Kidney epithelial cell (primary cell): ENCODE measurements around the gene SORBS1. TPM values are rescaled to one million over a fixed set of nuclear protein-coding genes. Genes with fewer than 3 reads are reported as not detected.

Experiments
- DNase-seq: peaks from one replicate; pipeline ENCODE4 v3.0.0-alpha.2; 2010; ENCODE audit warnings: low read depth
- H3K27me3 ChIP-seq: 2 replicates; pipeline ENCODE4 v1.6.0; 2011; ENCODE audit warnings: low read length; ENCODE audit not compliant: control insufficient read depth, insufficient read depth
- H3K36me3 ChIP-seq: 2 replicates; pipeline ENCODE4 v1.5.1; 2011; ENCODE audit warnings: low read length; ENCODE audit not compliant: control insufficient read depth, insufficient read depth
- H3K4me3 ChIP-seq: 2 replicates; pipeline ENCODE4 v1.5.1; 2011; ENCODE audit warnings: low read depth, mild to moderate bottlenecking, control low read depth, low read length
- CTCF ChIP-seq: IDR thresholded peaks from 2 replicates; pipeline ENCODE4 v1.5.1; 2011; ENCODE audit warnings: mild to moderate bottlenecking, moderate library complexity, low read length, control low read depth, inconsistent platforms; ENCODE audit not compliant: insufficient read depth, poor library complexity, severe bottlenecking
- total RNA-seq: library from RNA; depleted of rRNA; stranded (reverse); fragments of >200 nt; gene quantifications from 2 replicates; pipeline ENCODE4 v1.2.3, GENCODE V29; 2015

Gene SORBS1
- total RNA-seq, 1 donor from 2014 or later: 4.9 TPM

DNA sequence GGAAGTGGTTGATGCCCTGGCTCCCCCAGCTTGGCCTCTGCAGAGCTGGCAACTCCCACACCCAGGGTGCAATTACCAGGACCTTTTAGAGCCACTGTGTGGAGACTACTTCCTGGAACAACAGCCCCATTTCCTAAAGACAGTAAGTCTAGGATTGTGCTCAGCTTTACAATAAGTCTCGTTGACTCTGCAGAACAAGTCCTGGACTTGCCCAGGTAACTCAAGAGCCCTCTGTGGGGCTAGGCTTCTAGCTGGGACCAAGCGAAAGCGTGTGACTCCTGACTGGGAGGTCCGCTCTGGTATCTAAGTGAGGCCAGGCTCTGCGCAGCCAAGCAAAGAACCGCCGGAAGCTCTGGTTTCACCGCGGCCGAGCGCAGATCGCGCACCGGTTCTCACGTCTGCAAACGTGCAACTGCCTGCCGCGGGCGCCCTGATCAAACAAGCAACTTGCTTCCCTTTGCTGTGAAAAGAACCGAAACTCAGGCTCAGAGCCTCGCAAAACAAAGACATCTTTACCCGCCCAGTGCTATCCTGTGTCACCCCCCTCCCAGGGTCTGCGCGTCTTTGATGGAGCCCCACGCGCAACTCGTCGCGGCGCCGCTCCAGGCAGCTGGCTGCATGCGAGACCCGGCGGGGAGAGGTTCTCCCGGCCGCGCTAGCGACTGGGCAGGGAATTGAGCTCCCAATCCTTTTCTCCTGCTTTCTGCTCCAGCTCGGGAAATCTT lies 266.0 kb downstream of the SORBS1 start:
- no peak for TF ChIP-seq CTCF
- peak; percentile 61 for DNase-seq
- Histone ChIP-seq H3K27me3 (no peaks in the 10 kb centered on the region), H3K36me3 (no peaks in the 10 kb centered on the region), H3K4me3 (peak overlapping the region; percentile 6)

GRCh38 chr10:95293631-95294030 lies 267.5 kb downstream of the SORBS1 start:
- Histone ChIP-seq H3K4me3 (no peak overlapping the region), H3K36me3 (no peaks in the 10 kb centered on the region), H3K27me3 (no peaks in the 10 kb centered on the region)
- no peak for TF ChIP-seq CTCF
- DNase-seq: no peak

DNA sequence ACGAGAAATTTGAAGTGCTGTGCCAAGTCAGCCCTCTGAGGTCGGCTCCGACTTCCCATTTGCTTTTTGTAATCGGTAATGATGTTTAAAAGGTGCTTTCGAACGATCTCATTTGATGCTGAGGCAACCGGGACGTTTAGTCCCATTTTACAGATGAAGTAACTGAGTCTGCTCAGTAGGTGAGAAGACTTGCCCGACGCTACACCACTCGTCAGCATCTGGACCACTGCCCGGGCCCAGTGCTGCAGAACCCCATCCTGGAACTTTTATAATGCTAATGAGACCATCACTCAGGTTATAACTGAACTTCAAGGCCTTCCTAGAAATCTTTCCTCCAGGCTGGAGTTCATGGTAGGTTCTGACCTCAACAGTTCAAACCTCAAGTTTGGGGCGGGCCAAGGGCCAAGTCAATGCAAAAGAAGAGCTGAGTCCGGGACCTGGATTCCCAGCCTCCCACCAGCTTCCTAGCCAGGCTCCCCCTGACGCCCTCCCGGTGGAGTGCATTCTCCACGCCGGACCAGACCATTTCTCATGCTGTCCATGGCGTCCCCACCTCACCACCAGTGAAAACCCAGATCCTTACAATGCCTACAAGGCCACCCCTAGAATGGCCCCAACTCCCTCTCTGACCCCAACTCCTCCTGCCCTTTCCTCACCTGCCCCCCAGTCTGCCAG lies 269.7 kb downstream of the SORBS1 start:
- Histone ChIP-seq H3K27me3 (no peaks in the 10 kb centered on the region), H3K4me3 (peak overlapping the region; percentile 96), H3K36me3 (no peaks in the 10 kb centered on the region)
- DNase-seq: no peak
- no peak for TF ChIP-seq CTCF

DNA sequence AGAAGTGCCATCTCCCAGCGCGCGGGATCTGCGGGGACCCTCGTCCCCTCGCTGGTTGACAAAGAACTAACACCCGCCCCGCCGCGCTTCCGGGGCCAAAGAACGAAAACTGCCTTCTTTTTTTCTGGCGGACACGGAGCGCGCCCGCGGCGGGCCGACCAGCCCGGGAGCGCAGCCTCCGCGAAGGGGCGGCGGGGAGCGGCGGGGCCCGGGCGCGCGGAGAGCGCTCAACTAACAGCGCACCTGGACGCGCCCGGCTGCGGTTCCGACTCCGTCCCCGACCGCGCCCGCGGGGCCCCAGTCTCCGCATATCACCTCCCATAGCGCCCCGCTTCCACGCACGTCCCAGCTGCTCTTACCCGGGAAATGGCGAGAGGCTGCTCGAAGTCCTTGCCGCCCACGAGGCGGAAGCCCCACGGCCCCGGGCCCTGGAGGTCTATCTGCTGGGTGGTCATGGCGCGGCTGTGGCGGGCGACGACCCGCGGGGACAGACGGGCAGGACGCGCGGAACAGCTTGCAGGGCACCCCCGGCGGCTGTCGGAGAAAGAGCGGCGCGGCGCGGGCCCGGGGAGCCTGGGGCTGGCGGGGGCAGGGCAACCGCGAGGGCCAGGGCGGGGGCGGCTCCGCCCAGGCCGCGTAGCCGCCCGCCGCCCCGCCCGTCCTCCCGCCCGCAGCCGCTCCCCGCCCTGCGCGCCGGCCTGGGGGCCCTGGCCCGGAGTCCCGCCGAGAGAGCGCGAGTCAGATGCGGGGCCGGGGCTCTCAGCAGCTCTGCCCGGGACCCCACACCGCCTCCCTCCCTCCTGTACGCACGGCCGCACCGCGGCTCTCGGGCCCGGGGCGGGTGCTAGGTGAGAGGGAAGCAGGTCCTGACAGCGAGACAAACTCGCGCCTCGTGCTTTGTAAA lies 270.5 kb downstream of the SORBS1 start, which contains the start of gene PDLIM1:
Gene PDLIM1 (minus strand): TSS at position 543 of the 904 bp plus-strand sequence. CDS start 88 bp downstream, at position 455.
- Histone ChIP-seq H3K27me3 (no peaks in the 10 kb centered on the region), H3K36me3 (no peaks in the 10 kb centered on the region), H3K4me3 (peak within 1 kb of the TSS; percentile 96)
- no peak for DNase-seq
- no peak for TF ChIP-seq CTCF

DNA sequence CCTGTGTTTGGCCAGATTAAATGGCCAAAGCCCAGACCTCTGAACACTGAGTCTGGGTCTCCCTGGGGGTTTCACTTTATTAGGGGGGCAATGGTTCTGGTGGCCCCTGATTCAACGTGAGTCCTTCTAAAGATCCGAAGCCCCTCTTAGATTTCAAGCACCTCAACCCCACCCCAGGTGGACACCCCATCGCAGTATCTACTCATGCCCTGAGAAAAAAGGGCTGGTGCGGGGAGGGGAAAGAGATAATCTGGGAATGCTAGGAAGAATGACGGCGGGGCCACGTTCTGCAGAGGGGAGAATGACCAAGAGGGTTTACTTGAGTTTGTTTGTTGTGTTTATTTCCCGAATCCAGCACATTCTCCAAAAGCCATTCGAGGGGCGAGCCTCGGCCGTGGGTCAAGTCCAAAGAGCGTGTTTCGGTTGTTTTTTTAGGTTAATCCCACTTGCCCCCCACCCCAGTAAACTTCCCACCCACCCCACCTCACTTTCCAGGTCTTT lies 271.2 kb downstream of the SORBS1 start:
- H3K4me3 ChIP-seq: peak overlapping the region; percentile 96
- no peaks in the 10 kb centered on the region for H3K27me3 ChIP-seq
- no peak for TF ChIP-seq CTCF
- no peak for DNase-seq
- no peaks in the 10 kb centered on the region for H3K36me3 ChIP-seq
